Right ventricle myocardium inferior (tissue), 1 donor: Measurements from ENCODE around the gene DOCK9. TPM values are rescaled to one million over a fixed set of nuclear protein-coding genes. Genes with fewer than 3 reads are reported as not detected.
A peak's percentile ranks its signal among the peaks of the same experiment; 100 is the strongest.

Experiments used
- ATAC-seq: fragments of 200-7000 bp; cut with Tn5 transposase; one replicate; pipeline ENCODE4 v1.9.1; 2020; ENCODE audit warnings: mild to moderate bottlenecking, moderate library complexity
- DNase-seq: peaks from one replicate; pipeline ENCODE4 v3.0.0; 2021; ENCODE audit errors: missing footprints
- intact Hi-C: fragments of 100-400 bp; cut with DNase I; formaldehyde crosslinking; loops from one replicate; pipeline ENCODE4 v1.11.0; 2022
- total RNA-seq: library from RNA; stranded (reverse); fragmentation: NEBNext Ultra II Directional; extraction: Animal tissue kit (Norgen Biotek cat#: 25700); gene quantifications from one replicate; pipeline ENCODE4 v1.2.1, GENCODE V29; 2021
- donor health status: DM: no; HTN: yes; CAD: no; lungs with severe emphysema.

Gene DOCK9
- total RNA-seq, 1 donor from 2014 or later, result 34.9 TPM

- DNase-seq (no peak), ATAC-seq (peak; percentile 18)
- intact Hi-C loops, result loop anchor here (5.0 kb wide), 1 partner anchor 34 kb away; no protein-coding TSS in a partner anchor
Measured at GRCh38 chr13:98960606-98961502, 17.0 kb downstream of the DOCK9 start.

GRCh38 chr13:98959786-98960605 is 17.9 kb downstream of the DOCK9 start:
- peak; percentile 12 for ATAC-seq
- intact Hi-C loops, result loop anchor here (5.0 kb wide), 1 partner anchor 33 kb away; no protein-coding TSS in a partner anchor
- no peak for DNase-seq

GRCh38 chr13:98959291-98959690 is 18.6 kb downstream of the DOCK9 start:
- ATAC-seq (no peak), DNase-seq (no peak)
- intact Hi-C loops, result no loop called here

- ATAC-seq, result no peak
- intact Hi-C loops, result no loop called here
Measured at GRCh38 chr13:98958443-98958794, 19.4 kb downstream of the DOCK9 start.

GRCh38 chr13:98957731-98958442 is 20.0 kb downstream of the DOCK9 start:
- intact Hi-C loops, result no loop called here
- DNase-seq (no peak), ATAC-seq (no peak)

More at GRCh38 chr13:98958443-98958794, 19.4 kb downstream of the DOCK9 start:
- no peak for DNase-seq

GRCh38 chr13:98955336-98955735 is 22.5 kb downstream of the DOCK9 start:
- ATAC-seq (no peak), DNase-seq (no peak)
- intact Hi-C loops, result no loop called here

- intact Hi-C loops, result no loop called here
- ATAC-seq (no peak), DNase-seq (no peak)
Measured at GRCh38 chr13:98954313-98954712, 23.6 kb downstream of the DOCK9 start.

GRCh38 chr13:98951266-98951665 is 26.6 kb downstream of the DOCK9 start:
- ATAC-seq (no peak), DNase-seq (no peak)

GRCh38 chr13:98950705-98951104 is 27.2 kb downstream of the DOCK9 start:
- ATAC-seq, result no peak
- intact Hi-C loops, result no loop called here
- DNase-seq, result no peak

More at GRCh38 chr13:98951266-98951665, 26.6 kb downstream of the DOCK9 start:
- intact Hi-C loops, result no loop called here

- DNase-seq (no peak), ATAC-seq (no peak)
- intact Hi-C loops, result no loop called here
Measured at GRCh38 chr13:98947925-98948324, 29.9 kb downstream of the DOCK9 start.

- ATAC-seq (no peak), DNase-seq (no peak)
- intact Hi-C loops, result no loop called here
Measured at GRCh38 chr13:98945863-98946605, 31.8 kb downstream of the DOCK9 start.

- DNase-seq (no peak), ATAC-seq (no peak)
- intact Hi-C loops, result no loop called here
Measured at GRCh38 chr13:98944336-98944735, 33.5 kb downstream of the DOCK9 start.

GRCh38 chr13:98942997-98943396 is 34.9 kb downstream of the DOCK9 start:
- intact Hi-C loops, result no loop called here
- DNase-seq, result no peak
- peak; percentile 25 for ATAC-seq

- intact Hi-C loops, result no loop called here
- DNase-seq (no peak), ATAC-seq (no peak)
Measured at GRCh38 chr13:98942485-98942884, 35.4 kb downstream of the DOCK9 start.

GRCh38 chr13:98941536-98941935 is 36.3 kb downstream of the DOCK9 start:
- DNase-seq (no peak), ATAC-seq (no peak)
- intact Hi-C loops, result no loop called here

GRCh38 chr13:98941126-98941525 is 36.7 kb downstream of the DOCK9 start:
- ATAC-seq (no peak), DNase-seq (no peak)
- intact Hi-C loops, result no loop called here

GRCh38 chr13:98940325-98941001 is 37.4 kb downstream of the DOCK9 start:
- DNase-seq, result no peak
- intact Hi-C loops, result no loop called here
- no peak for ATAC-seq

GRCh38 chr13:98939660-98940191 is 38.1 kb downstream of the DOCK9 start:
- DNase-seq, result no peak
- intact Hi-C loops, result no loop called here
- ATAC-seq, result peak; percentile 70
